ENCODE measurements around the gene TMTC1. TPM values are rescaled to one million over a fixed set of nuclear protein-coding genes. Genes with fewer than 3 reads are reported as not detected.

TMTC1 gene
- polyA plus RNA-seq, 3 donors, result 3.0 to 35.1 (median 19.2) TPM

DNA sequence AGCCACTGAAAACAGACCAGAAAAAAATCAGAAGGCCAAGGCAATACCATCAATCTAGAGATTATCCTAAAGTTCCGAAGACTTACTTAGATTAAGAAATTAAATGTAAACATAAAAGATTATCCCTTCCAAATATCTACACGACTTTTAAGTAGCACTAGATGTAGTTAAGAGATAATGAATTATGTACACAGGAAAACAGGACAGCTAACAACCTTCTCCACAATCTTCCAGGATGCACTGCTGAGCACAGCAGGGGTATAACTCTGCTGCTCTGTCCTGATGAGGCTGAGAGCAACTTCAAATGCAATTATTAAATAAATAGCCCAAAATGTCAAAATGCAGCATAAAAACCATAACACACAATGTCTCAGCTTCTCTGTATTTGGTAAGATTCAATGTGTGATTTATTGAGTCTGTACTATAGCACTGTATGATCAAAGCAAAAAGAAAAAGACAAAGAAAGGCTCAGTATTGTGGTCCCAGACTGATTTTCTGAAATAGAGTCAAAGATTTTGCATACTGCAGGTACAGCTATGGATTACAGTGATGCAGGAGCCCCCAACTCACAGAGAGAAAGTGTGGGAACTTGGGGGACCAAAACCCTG lies 56.9 kb downstream of the TMTC1 start:
- WGBS, 3 donors, result 49 to 69% (median 68%) methylated on average over 2 of the region's 2 CpGs
- H3K27ac ChIP-seq (ENCODE audit: low read depth, low read length), result no peak overlapping the region

DNA sequence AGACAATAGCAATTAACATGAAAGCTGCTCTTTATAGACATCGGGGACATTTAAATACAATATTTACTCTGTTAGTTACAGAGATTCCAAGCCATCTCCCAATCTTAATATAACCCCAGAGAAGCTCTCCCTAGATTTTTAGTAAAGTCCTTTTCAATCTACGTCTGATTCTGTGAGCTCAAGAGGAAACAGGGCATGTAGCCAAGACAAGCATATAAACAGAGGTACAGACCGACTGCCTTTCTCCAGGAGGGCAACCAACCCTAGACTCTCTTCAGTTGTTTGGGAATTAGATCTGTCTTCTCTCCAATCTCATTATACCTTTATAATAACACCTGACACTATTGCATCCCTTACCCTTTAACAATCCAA lies 57.4 kb downstream of the TMTC1 start:
- 32 to 61% (median 42%) methylated on average over 3 of the region's 3 CpGs for WGBS, 3 donors
- H3K27ac ChIP-seq (ENCODE audit: low read depth, low read length), result no peak overlapping the region

DNA sequence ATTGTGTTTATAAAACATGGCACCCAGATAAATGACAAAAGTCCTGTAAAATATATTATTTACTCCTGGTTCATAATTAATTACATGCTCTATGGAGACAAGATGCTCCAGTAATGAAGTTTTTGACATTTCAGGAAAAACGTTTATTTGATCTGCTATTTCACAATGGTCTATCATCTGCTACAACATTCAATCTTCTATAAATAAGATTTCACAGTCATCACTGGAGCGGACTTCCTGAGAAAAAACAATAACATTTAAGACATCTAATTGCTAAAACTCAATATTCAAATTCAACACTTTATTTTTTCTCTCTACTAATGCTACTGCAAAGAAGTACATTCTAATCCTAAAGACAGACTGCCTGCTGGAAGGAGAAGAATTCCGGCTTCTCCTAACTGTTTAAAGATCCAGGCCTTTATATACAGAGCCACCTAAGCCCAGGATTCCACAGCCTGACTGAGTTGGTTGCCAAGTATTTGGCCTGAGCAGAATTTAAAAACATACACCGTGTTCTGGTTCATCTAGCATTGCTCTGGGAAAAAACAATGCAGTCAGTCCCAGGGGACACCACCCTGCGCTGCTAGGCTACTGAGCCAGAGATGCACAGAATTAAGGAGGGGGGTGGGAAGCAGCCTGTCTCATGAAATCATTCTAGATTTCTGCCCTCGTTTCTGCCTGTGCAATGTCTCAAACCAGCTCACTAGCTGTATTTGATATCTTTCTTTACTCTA lies 58.0 kb downstream of the TMTC1 start:
- H3K27ac ChIP-seq (ENCODE audit: low read depth, low read length), result no peak overlapping the region
- WGBS, 3 donors, result 45 to 56% (median 47%) methylated on average over 6 of the region's 6 CpGs

DNA sequence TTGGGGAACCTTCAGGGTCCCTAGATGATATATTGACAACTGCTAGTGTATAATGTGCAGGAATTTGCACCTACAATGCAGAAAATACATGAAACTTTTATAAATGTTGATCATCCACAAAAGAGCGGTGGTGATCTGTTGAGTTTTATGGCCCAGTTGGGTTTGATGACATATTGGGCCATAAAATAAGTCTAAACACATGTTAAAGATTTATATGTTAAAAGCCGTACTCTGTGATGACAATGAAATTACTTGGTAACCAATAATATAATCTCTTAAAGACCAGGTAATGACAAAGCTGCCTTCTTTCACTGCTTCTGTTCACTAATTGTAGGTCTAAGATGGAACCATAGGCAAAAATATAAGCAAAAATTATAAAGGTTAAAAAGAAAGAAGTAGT lies 61.6 kb downstream of the TMTC1 start:
- no peak overlapping the region for H3K27ac ChIP-seq (ENCODE audit: low read depth, low read length)
- WGBS, 3 donors, result 86 to 98% (median 96%) methylated on average over 2 of the region's 2 CpGs

DNA sequence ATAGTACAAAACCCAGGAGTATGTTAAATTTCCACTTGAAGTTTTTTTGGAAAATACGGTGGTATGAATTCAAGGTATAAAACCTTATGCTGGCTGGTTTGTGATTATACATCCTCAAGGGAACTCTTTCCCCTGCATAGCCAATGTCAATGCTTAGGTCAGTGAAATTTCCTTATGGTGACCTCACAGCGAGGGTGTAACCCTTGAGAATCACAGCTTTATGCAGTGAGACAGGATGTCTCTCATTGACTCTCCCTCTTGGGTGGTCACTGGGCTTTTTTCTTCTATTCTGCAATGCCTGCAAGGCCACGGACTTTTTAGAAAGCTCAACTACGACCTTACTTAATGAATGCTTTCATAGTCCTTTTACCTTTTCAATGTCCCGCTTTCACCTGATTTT lies 64.4 kb downstream of the TMTC1 start:
- WGBS, 3 donors, result 61 to 79% (median 71%) methylated on average over 5 of the region's 5 CpGs
- H3K27ac ChIP-seq (ENCODE audit: low read depth, low read length), result no peak overlapping the region

DNA sequence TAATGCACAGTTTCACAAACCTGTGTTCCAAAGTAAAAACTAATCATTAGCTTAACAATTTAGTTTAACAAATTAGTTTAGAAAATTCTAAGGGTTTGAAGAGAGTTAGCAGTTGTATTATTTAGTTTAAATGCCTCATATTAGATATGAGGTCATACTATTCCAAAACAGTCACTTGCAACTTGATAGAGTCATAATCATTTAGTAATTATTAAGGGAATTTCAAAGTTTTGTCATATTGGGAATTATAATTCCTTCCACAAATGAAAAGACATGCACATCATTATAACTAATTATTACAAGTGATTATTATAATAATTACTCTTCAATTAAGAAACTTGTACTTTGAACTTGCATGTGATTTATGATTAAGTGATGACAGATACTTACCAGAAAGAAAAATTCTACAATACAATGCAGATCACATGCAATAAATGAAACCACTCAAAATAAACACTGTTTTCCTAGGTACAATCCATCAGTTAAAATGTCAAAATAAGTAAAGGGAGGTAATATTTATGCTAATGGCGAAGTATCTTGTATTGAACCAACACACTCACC lies 66.1 kb downstream of the TMTC1 start:
- H3K27ac ChIP-seq (ENCODE audit: low read depth, low read length), result no peak overlapping the region
- 0 to 3% (median 0%) methylated on average over 1 of the region's 1 CpG for WGBS, 3 donors

DNA sequence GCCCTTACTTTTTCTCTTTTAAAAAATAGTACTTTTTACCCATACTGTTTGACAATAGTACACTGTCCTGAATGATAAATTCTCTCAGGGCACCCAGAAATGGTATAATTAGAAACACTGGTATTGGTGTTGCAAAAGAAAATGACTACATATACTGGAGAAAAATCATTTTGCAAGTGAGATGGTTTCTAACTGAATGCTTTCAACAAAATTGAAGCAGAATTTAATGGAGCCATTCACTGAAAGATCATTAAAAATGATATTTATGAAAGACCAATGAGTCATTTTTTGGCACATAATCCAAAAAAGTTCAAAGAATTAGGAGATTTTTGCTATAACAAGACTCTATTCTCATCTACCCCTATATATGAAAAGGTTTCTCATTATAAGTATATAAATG lies 68.8 kb downstream of the TMTC1 start:
- no peak overlapping the region for H3K27ac ChIP-seq (ENCODE audit: low read depth, low read length)

DNA sequence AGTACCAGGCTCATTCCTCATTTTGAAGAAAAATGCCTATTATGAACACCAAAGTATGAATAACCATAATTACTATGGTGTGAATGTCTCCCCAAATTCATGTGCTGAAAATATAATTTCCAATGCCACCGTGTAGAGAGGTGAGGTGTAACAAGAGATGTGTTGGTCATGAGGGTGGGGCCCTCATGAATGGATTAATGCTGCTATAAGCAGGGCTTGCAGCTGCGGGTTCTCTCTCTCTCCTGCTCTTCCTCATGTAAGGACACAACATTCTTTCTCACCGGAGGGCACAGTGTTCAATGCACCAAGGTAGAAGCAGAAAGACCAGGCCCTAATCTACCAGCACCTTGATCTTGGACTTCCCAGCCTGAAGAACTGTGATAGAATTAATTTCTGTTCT lies 70.0 kb downstream of the TMTC1 start:
- 76 to 88% (median 83%) methylated on average over 3 of the region's 3 CpGs for WGBS, 3 donors
- H3K27ac ChIP-seq (ENCODE audit: low read depth, low read length), result no peak overlapping the region

DNA sequence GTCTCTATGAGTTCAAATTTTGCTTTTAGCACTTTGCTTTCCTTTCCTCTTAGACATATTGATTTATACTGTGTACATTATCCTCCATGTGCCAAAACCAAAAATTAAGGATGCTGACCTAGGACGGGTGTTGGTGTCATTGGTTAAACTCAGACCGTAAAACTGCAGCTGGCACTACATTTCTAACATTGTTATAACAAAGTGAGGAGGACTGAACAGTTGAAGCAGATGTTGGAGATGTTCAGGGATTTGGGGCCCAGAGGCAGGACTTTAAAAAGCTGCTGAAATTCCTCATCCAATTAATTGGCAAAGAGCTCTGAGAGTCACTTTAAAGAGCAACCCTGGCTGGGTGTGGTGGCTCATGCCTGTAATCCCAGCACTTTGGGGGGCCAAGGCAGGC lies 72.4 kb downstream of the TMTC1 start:
- H3K27ac ChIP-seq (ENCODE audit: low read depth, low read length), result no peak overlapping the region
- 29 to 74% (median 56%) methylated on average over 2 of the region's 2 CpGs for WGBS, 3 donors

DNA sequence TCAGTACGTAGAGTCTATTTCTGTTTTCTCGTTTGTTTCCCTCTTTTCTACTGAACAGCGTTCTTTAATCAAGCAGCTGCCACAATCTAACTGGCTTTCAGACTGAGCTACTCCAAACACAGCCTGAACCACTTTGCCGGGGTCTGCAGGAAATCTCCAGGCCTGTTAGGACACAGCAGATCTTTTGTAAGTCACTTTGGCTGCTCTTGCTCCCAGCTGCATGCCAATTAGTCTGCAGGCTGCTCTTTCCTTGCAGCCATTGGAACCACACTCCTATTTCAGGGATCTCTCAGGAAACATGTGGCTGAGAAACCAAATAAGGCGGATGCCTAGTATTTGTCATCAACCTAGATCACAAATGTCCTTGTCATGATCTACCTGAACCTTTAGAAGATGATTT lies 73.6 kb downstream of the TMTC1 start:
- no peak overlapping the region for H3K27ac ChIP-seq (ENCODE audit: low read depth, low read length)
- WGBS, 3 donors, result 37 to 66% (median 52%) methylated on average over 5 of the region's 5 CpGs

DNA sequence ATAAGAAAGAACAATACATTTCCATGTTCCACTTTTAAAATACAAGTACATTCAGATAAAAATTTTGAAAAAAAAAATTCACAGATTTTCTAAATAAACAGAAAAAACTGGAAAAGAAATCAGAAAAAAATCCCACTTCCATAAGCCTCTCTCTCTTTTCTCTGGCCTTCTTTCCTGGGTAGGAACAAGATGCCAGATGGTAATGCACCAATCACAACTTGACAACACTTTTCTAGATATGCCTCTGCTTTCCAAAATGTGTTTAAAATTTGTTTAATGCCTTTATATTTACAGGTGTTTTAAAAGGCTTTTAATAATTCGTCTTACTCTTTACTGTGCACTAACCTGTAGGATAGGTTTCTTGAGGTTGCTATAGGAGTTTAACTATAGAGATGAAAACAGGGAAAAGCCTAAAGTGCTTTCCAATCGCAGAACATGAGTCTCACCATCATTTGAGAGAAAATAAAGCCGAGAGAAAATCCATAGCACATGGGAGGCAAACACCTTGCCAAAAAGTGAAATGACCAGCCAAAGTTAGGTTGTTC lies 74.2 kb downstream of the TMTC1 start:
- WGBS, 3 donors, result 59 to 84% (median 72%) methylated on average over 3 of the region's 3 CpGs
- H3K27ac ChIP-seq (ENCODE audit: low read depth, low read length), result no peak overlapping the region

DNA sequence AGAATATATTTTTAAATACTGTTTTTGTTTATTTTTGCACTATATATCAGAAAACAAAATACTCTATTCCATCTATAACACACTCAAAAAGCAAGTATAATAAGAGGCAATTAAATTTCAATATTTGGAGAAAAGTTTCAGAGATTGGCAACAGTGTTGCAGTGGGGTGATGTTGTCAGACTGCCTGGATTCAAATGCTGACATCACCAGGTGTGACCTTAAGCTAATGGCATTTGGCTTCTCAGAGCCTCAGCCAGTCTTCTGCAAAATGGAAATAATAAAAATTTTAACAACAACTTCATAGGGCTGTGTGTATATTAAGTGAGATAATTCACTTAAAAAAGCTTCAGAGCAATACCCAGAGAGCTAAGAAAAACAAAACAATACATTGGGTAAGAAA lies 74.7 kb downstream of the TMTC1 start:
- H3K27ac ChIP-seq (ENCODE audit: low read depth, low read length), result no peak overlapping the region

DNA sequence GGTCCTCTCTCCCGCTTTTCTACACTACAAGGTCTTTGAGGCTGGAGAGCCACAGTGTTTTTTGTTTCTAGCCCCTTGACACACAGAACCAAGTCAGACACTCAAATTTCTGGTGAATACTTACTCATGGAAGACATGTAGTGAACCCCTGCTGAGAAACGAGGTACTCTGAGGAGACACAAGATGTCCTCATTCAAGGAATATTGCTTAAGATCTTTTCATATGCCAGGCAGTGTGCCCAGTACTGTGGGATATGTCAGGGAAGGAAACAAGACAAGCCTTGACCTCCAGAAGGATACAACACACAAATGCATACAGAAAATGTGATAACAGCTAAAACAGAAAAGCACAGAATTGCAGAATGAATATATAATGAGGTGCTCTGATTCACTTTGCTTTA lies 75.9 kb downstream of the TMTC1 start:
- WGBS, 3 donors, result 63 to 83% (median 82%) methylated on average over 2 of the region's 2 CpGs
- H3K27ac ChIP-seq (ENCODE audit: low read depth, low read length), result no peak overlapping the region

DNA sequence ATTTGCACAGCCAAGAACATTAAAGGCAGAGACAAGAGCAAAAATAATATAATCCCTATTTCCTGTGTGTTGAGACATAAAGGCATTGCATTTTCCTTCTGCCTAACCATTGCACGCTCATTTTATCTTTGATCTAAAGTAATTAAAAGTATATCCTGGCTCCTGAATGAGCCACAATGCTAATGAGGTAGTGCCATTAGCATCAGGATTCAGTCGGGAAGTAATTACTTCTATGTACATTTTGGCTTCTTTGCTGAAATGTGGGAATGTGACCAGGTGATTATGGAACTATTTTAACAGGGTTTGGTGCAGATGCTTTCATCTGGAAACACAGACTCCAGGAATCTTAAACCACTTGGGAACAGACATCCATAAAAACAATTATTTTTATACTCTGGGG lies 77.4 kb downstream of the TMTC1 start:
- 14 to 60% (median 53%) methylated on average over 2 of the region's 2 CpGs for WGBS, 3 donors
- no peak overlapping the region for H3K27ac ChIP-seq (ENCODE audit: low read depth, low read length)

DNA sequence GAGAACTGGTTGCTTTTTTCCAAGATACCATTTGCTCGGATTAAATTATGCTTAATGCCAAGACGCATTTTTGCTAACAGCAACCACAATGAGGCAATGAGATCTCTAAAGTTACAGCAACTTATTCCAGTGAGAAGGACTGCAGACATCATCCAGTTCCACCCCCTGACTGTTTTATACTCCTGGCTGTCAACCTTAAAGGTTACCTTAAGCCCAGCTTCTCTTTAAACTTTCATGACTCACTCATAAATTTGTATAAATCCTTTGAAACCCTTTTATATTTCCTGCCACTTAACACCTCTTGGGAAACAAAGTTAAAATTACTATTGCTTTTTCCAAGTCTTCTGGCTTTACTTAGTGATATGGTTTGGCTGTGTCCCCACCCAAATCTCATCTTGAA lies 80.2 kb downstream of the TMTC1 start:
- WGBS, 3 donors, result 62 to 86% (median 70%) methylated on average over 2 of the region's 2 CpGs

DNA sequence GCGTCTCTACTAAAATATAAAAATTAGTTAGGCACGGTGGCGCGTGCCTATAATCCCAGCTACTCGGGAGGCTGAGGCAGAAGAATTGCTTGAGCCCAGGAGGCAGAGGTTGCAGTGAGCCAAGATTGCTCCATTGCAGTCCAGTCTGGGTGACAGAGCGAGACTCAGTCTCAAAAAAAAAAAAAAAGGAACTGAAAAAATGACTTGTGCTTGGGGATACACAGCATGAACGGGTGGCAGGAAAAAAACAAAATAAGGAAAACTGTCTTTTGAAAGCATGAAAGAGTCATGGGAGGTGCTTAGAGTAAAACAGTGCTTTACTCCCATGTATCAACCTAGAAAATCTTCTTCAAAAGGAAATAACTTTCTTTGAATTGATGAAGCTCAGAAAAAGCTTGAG lies 80.8 kb downstream of the TMTC1 start:
- no peak overlapping the region for H3K27ac ChIP-seq (ENCODE audit: low read depth, low read length)
- WGBS, 3 donors, result 87 to 90% (median 88%) methylated on average over 7 of the region's 7 CpGs

More for the DNA sequence above, 80.2 kb downstream of the TMTC1 start:
- no peak overlapping the region for H3K27ac ChIP-seq (ENCODE audit: low read depth, low read length)

DNA sequence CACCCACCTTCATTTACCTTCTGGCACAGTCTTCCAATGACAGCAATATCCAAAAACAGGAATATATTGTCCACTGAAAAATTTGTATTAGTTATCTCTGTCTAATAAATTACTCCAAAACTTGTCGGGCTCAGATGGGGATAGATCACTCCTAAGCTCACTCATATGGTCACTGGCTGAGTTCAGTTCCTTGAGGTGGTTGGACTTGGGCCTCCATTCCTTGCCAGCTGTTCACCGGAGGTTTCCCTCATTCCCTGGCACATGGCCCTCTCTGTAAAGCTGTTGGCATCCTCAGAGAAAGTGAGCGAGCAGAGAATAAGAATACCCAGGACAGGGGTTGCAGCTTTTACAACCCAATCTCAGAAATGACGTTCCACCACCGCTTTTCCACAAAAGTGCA lies 81.5 kb downstream of the TMTC1 start:
- 81 to 91% (median 91%) methylated on average over 5 of the region's 5 CpGs for WGBS, 3 donors
- H3K27ac ChIP-seq (ENCODE audit: low read depth, low read length), result no peak overlapping the region

DNA sequence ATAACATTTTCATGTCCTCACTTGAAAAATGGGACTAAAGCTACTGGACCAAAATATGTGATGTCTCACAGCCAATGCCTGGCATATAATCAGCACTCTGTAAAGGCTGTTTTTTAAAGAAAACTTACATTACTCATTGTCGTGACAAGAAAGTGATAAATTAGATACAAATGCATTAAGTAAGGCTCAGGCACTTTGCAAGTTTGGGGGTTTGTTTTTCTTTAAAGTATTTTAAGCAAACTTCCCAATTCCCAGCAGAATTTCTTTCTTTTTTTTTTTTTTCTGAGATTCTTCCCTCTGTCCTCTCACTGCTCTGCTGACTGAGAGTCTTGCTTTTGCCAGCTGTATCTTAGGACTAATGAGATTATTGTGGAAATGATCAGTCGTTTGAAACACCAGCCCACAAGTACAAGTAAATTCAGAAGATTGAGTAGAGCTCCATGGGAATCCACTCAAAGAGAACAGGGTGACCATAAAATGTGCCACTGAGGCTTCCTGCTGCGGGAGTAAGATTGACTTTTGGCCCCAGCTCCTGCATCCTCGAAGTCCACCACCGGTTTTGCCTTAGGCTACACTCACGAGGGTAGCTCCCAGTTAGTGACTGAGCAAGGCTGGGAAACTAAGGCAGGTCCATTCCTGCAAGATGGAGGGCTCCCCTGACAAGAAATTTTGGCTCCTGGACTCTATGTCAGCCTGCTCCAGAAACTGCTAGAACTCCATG lies 82.8 kb downstream of the TMTC1 start:
- no peak overlapping the region for H3K27ac ChIP-seq (ENCODE audit: low read depth, low read length)
- 51 to 64% (median 63%) methylated on average over 6 of the region's 6 CpGs for WGBS, 3 donors

DNA sequence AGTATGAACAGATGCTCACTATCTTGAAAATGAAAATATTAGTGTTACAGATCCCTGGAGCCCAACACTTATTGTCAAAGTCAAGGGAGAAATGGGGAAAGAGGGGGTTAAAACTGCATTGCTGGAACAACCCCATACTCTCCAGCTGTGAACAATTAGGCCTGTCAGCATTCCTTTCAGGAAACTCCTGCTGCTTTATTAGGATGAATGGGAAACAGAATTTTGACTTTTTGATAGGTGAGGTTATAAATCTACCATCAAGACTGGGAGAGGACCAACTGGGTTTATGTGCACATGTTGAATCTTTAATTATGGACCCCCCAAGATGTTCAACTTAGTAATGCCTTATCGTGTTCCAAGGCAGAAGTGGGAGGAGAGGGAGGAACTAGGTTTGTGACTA lies 85.0 kb downstream of the TMTC1 start:
- 5 to 59% (median 34%) methylated on average over 1 of the region's 1 CpG for WGBS, 3 donors
- no peak overlapping the region for H3K27ac ChIP-seq (ENCODE audit: low read depth, low read length)
